ENCODE results near the gene KIF13A. TPM values are rescaled to one million over a fixed set of nuclear protein-coding genes. Genes with fewer than 3 reads are reported as not detected.
A peak's percentile ranks its signal among the peaks of the same experiment; 100 is the strongest.

Gene KIF13A
- total RNA-seq, 1 experiment from 2014 or later = 52.2 TPM

GRCh38 chr6:17881085-17881858, 106.2 kb downstream of the KIF13A start:
- no peaks in the 10 kb centered on the region for H4K20me1 ChIP-seq (ENCODE audit: insufficient read depth)
- no peaks in the 10 kb centered on the region for H3K79me2 ChIP-seq (ENCODE audit: low read depth)
- no peaks in the 10 kb centered on the region for H3K9me3 ChIP-seq (ENCODE audit: insufficient read depth, low read depth)
- H3K27me3 ChIP-seq (ENCODE audit: insufficient read depth, low read depth) = no peaks in the 10 kb centered on the region
- ChIA-PET CTCF (interaction anchor here (0.6 to 0.7 kb wide), 3 partner anchors 63 to 934 kb away, joined by 6 to 9 read pairs (median 8); no protein-coding TSS in a partner anchor), POLR2A (ENCODE audit: unreplicated experiment) (no interaction called here)
- DNase-seq = no peak
- H2AFZ ChIP-seq = no peak overlapping the region
- TF ChIP-seq CTCF (conservative IDR thresholded peaks at IDR 0.05) (no peak), EZH2 (IDR thresholded peaks at IDR 0.05; ENCODE audit: low read depth) (no peak)
- H3K27ac ChIP-seq = no peak overlapping the region
- no peaks in the 10 kb centered on the region for H3K9me2 ChIP-seq (ENCODE audit: insufficient read depth)
- no peak overlapping the region for H3K4me2 ChIP-seq
- intact Hi-C loops (cut with micrococcal nuclease; ENCODE audit: unreplicated experiment) = no loop called here
- H3K4me1 ChIP-seq (replicated peaks; ENCODE audit: insufficient read depth) = peaks cover 19% of the 10 kb centered on the region
- BruUV-seq (replicated peaks) = no TSS peak
- no peak overlapping the region for H3K4me3 ChIP-seq
- peaks cover 25% of the 10 kb centered on the region for H3F3A ChIP-seq (ENCODE audit: insufficient read depth, low read depth)
- no peaks in the 10 kb centered on the region for H3K36me3 ChIP-seq (ENCODE audit: low read depth)

DNA sequence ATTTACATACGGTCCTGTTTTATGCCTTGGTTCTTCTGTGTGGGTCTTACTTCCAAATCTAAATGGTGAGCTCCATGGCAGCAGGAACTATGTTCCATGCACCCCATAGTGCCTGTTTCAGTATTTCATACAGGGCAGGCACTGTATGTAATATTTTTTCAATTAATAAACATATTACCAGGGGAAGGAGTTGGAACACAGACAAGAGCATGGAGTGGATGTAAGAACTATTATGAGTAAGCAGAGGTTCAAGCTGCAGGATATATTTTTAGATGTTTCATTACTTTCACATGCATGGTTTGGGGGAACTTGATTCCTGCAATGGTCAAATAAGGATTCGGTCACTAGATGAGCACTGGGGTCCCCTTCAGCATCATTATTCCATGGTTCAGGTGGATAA, 108.3 kb downstream of the KIF13A start:
- peak overlapping the region; percentile 86 for H3K27ac ChIP-seq
- ChIA-PET POLR2A (ENCODE audit: unreplicated experiment) (interaction anchor here (0.6 kb wide), 1 partner anchor 107 kb away, joined by 3 read pairs; no protein-coding TSS in a partner anchor), CTCF (no interaction called here)
- no peak overlapping the region for H3K4me2 ChIP-seq
- BruUV-seq (replicated peaks) = no TSS peak
- no peak overlapping the region for H3K4me3 ChIP-seq
- H3K27me3 ChIP-seq (ENCODE audit: insufficient read depth, low read depth) = no peaks in the 10 kb centered on the region
- H3F3A ChIP-seq (ENCODE audit: insufficient read depth, low read depth) = peaks cover 38% of the 10 kb centered on the region
- no peaks in the 10 kb centered on the region for H3K36me3 ChIP-seq (ENCODE audit: low read depth)
- DNase-seq = no peak
- TF ChIP-seq EZH2 (IDR thresholded peaks at IDR 0.05; ENCODE audit: low read depth) (no peak), CTCF (conservative IDR thresholded peaks at IDR 0.05) (no peak)
- intact Hi-C loops (cut with micrococcal nuclease; ENCODE audit: unreplicated experiment) = no loop called here
- H4K20me1 ChIP-seq (ENCODE audit: insufficient read depth) = no peaks in the 10 kb centered on the region
- no peaks in the 10 kb centered on the region for H3K9me2 ChIP-seq (ENCODE audit: insufficient read depth)
- no peak overlapping the region for H2AFZ ChIP-seq
- peaks cover 31% of the 10 kb centered on the region for H3K4me1 ChIP-seq (replicated peaks; ENCODE audit: insufficient read depth)
- H3K9me3 ChIP-seq (ENCODE audit: insufficient read depth, low read depth) = no peaks in the 10 kb centered on the region
- 0 out of 2 replicates have a peak, but pooled peaks cover 5% of the 10 kb centered on the region for H3K79me2 ChIP-seq (ENCODE audit: low read depth)

GRCh38 chr6:17878734-17879133, 108.7 kb downstream of the KIF13A start:
- CTCF ChIA-PET = no interaction called here
- Histone ChIP-seq H4K20me1 (ENCODE audit: insufficient read depth) (no peaks in the 10 kb centered on the region), H3F3A (ENCODE audit: insufficient read depth, low read depth) (peaks cover 38% of the 10 kb centered on the region), H3K9me2 (ENCODE audit: insufficient read depth) (no peaks in the 10 kb centered on the region), H3K27ac (peak overlapping the region; percentile 86), H2AFZ (no peak overlapping the region), H3K9me3 (ENCODE audit: insufficient read depth, low read depth) (no peaks in the 10 kb centered on the region), H3K4me3 (no peak overlapping the region), H3K27me3 (ENCODE audit: insufficient read depth, low read depth) (no peaks in the 10 kb centered on the region), H3K4me1 (replicated peaks; ENCODE audit: insufficient read depth) (peaks cover 31% of the 10 kb centered on the region), H3K79me2 (ENCODE audit: low read depth) (0 out of 2 replicates have a peak, but pooled peaks cover 5% of the 10 kb centered on the region), H3K4me2 (no peak overlapping the region), H3K36me3 (ENCODE audit: low read depth) (no peaks in the 10 kb centered on the region)
- BruUV-seq (replicated peaks) = no TSS peak
- TF ChIP-seq CTCF (conservative IDR thresholded peaks at IDR 0.05) (no peak), EZH2 (IDR thresholded peaks at IDR 0.05; ENCODE audit: low read depth) (no peak)
- intact Hi-C loops (cut with micrococcal nuclease; ENCODE audit: unreplicated experiment) = no loop called here
- no peak for DNase-seq
- POLR2A ChIA-PET (ENCODE audit: unreplicated experiment) = no interaction called here
